Central memory CD8-positive, alpha-beta T cell (primary cell): ENCODE results near the gene EPB41.
"Not testable (repeated sequence)": the region's sequence is repeated elsewhere in the genome, so short reads cannot be mapped to it uniquely, and the experiment has no call there.

Source experiments
- ATAC-seq: fragments of 150-1000 bp; cut with Tn5 transposase; replicated peaks from 2 replicates; pipeline ENCODE4 v1.10.0; 2022; ENCODE audit warnings: mild to moderate bottlenecking, moderate FRiP score, moderate number of reproducible peaks; ENCODE audit not compliant: poor library complexity, severe bottlenecking; ENCODE audit errors: extremely low read depth
- DNase-seq, 2 donors: peaks; one replicate each; pipeline ENCODE4 v3.0.0; 2021; ENCODE audit warnings: low spot score in 2 of 2
- H3K27ac Mint-ChIP-seq: one replicate; pipeline ENCODE4 v1.8.0; 2022; ENCODE audit warnings: low read depth, mild to moderate bottlenecking, moderate library complexity, mixed read lengths
- H3K27me3 Mint-ChIP-seq: one replicate; pipeline ENCODE4 v1.8.0; 2022; ENCODE audit warnings: mixed read lengths
- H3K36me3 Mint-ChIP-seq: one replicate; pipeline ENCODE4 v1.8.0; 2022; ENCODE audit warnings: mild to moderate bottlenecking, moderate library complexity, mixed read lengths; ENCODE audit not compliant: insufficient read depth
- H3K4me1 Mint-ChIP-seq: one replicate; pipeline ENCODE4 v1.8.0; 2022; ENCODE audit warnings: mixed read lengths
- H3K4me3 Mint-ChIP-seq: one replicate; pipeline ENCODE4 v1.8.0; 2022; ENCODE audit warnings: mild to moderate bottlenecking, moderate library complexity, mixed read lengths
- H3K9me3 Mint-ChIP-seq: one replicate; pipeline ENCODE4 v1.8.0; 2022; ENCODE audit warnings: mixed read lengths

Gene EPB41

DNA sequence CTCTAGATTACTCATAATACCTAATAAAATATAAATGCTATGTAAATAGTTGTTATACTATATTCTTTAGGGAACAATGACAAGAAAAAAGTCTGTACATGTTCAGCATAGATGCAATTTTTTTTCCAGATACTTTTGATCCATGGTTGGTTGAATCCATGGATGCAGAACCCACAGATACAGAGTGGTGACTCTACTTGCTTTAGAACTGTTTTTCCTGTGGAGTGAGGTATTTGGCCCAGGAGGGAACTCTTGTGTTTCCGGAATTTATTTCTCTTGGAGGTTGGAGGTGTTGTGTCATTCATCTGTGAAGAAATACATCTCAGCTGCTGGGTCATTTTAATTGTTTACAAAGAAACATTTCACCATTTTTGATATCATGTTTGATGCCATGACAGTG, 180.6 kb downstream of the EPB41 start:
- Mint-ChIP-seq H3K36me3 (peaks cover 64% of the 10 kb centered on the region), H3K4me3 (no peak overlapping the region), H3K27me3 (no peaks in the 10 kb centered on the region), H3K27ac (no peak overlapping the region), H3K9me3 (no peaks in the 10 kb centered on the region), H3K4me1 (peaks cover 8% of the 10 kb centered on the region)
- DNase-seq, result no peak
- no peak for ATAC-seq

DNA sequence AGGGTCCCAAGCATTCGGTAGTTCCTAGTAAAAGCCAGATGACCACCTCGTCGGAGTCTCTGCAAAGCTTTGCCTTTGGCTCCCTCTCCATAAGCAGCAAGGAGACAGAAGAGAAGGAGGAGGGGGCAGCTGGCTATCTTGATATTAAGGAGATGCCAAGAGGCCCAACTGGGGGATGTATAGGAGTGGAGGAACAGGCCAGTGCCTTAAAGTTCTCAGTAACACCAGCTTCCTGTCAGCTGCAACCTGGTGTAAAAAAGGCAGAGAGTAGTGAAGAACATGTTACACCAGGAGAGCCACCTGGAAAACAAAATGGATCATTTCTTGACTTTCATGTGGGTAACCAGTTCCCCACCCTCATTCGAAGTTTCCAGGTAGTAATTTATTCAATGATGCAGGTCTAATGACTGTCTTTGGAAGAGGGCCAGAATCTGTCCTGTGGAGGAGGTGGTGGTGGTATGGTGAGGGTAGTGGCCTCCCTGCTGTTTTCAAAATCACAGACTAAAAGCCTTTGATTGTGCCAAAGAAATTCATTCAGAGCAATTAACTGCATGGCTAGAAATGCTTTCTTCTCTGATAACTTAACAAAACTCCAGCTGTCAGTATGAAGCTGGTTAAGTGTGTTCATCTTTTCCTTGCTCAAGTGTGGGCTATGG, 182.0 kb downstream of the EPB41 start:
- ATAC-seq (no peak), DNase-seq (no peak)
- Mint-ChIP-seq H3K36me3 (peaks cover 62% of the 10 kb centered on the region), H3K4me1 (peaks cover 7% of the 10 kb centered on the region), H3K4me3 (no peak overlapping the region), H3K27me3 (no peaks in the 10 kb centered on the region), H3K27ac (no peak overlapping the region), H3K9me3 (no peaks in the 10 kb centered on the region)

DNA sequence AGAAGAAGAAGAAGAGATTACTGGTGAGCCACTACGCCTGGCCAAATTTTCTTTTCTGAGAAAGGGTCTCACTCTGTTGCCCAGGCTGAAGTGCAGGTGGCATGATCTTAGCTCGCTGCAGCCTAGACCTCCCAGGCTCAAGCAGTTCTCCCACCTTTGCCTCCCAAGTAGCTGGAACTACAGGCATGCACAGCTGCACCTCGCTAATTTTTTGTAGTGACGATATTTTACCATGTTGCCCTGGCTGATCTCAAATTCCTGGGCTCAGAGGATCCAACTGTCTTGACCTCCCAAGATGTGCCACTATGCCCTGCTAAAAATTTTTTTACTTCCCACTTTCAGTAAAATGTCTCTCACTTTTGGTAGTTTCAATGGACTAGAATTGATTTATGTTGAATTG, 184.9 kb downstream of the EPB41 start:
- Mint-ChIP-seq H3K4me3 (no peak overlapping the region), H3K27ac (no peak overlapping the region), H3K4me1 (peaks cover 7% of the 10 kb centered on the region), H3K9me3 (no peaks in the 10 kb centered on the region), H3K27me3 (no peaks in the 10 kb centered on the region), H3K36me3 (peaks cover 54% of the 10 kb centered on the region)
- DNase-seq (no peak), ATAC-seq (no peak)

DNA sequence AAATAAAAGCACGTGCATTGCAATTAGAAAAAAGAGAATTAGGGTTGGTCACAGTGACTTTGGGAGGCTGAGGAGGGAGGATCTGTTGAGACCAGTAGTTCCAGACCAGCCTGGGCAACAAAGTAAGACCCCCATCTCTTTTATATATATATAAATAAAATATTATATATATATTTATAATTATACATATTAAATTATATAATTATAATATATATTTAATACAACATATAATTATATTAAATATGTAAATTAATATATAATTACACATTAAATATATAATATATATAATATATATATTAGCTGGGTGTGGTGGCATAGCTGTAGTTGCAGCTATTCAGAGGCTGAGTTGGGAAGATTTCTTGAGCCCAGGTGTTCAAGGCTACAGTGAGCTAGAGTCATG, 186.1 kb downstream of the EPB41 start:
- Mint-ChIP-seq H3K9me3 (no peaks in the 10 kb centered on the region), H3K27ac (no peak overlapping the region), H3K4me3 (no peak overlapping the region), H3K4me1 (peaks cover 7% of the 10 kb centered on the region), H3K36me3 (peaks cover 46% of the 10 kb centered on the region), H3K27me3 (no peaks in the 10 kb centered on the region)
- ATAC-seq (no peak), DNase-seq (no peak)

DNA sequence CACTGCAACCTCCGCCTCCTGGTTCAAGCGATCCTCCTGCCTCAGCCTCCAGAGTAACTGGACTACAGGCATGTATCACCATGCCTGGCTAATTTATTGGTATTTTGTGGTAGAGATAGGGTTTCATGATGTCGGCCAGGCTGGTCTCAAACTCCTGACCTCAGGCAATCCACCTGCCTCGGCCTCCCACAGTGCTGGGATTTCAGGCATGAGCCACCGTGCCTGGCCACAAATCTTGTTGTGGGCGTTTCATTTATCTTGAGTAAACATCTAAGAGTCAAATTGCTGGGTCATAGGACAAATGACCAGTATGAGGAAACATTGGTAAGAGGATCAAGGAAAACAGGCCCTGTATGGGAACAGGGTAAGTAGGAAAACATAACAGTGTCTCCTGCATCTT, 191.5 kb downstream of the EPB41 start:
- Mint-ChIP-seq H3K27me3 (no peaks in the 10 kb centered on the region), H3K36me3 (peaks cover 31% of the 10 kb centered on the region), H3K27ac (peak overlapping the region; percentile 68), H3K9me3 (no peaks in the 10 kb centered on the region), H3K4me3 (no peak overlapping the region), H3K4me1 (no peaks in the 10 kb centered on the region)
- no peak for ATAC-seq
- no peak for DNase-seq

DNA sequence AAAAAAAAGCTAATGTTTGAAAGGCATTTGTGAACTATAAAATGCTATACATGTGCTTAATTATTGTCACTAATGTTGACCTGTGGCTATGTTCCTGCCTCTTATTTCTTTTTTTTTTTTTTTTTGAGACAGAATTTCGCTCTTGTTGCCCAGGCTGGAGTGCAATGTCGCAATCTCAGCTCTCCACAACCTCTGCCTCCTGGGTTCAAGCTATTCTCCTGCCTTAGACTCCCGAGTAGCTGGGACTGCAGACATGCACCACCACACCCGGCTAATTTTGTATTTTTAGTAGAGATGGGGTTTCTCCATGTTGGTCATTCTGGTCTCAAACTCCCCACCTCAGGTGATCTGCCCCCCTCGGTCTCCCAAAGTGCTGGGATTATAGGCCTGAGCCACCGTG, 193.7 kb downstream of the EPB41 start:
- H3K36me3 Mint-ChIP-seq, result peaks cover 42% of the 10 kb centered on the region
- not testable (repeated sequence) for H3K4me1 Mint-ChIP-seq, ATAC-seq, H3K27ac Mint-ChIP-seq, H3K9me3 Mint-ChIP-seq, DNase-seq, H3K4me3 Mint-ChIP-seq, H3K27me3 Mint-ChIP-seq

DNA sequence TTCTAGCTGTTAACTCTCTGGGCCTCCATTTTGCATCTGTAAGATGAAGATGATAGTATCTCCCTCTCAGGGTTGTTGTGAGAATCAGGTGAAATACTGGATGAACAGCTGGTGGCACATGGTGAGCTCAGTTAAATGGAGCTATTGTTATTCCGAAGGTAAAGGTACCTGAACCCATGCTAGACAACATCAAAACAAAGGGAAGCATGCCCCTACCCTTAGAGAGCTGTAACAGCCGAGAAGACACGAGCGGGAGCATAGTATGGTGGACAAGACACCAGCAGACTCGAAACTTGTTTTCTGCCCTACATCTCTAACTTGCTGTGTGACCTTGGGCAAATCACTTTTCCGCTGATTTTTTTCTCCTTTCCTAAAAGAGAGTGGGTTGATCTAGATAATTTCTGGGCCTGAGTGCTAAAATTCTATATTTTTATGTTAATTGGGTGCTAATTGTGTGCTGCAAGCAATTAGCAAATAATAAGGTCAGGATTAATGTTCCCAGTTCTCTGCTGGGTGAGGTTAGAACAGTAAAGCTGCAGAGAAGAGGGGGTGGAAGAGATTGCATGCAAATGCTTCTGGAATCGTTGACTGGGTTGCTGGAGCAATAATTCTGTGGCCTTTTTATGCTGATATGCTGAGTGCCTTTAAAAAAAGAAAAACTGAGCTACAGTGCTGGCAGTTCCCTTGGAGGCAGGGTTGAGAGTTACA, 198.5 kb downstream of the EPB41 start:
- H3K27me3 Mint-ChIP-seq, result no peaks in the 10 kb centered on the region
- H3K4me3 Mint-ChIP-seq, result no peak overlapping the region
- peaks cover 9% of the 10 kb centered on the region for H3K4me1 Mint-ChIP-seq
- DNase-seq (no peak), ATAC-seq (no peak)
- no peaks in the 10 kb centered on the region for H3K9me3 Mint-ChIP-seq
- peak overlapping the region; percentile 44 for H3K27ac Mint-ChIP-seq
- peaks cover 73% of the 10 kb centered on the region for H3K36me3 Mint-ChIP-seq

DNA sequence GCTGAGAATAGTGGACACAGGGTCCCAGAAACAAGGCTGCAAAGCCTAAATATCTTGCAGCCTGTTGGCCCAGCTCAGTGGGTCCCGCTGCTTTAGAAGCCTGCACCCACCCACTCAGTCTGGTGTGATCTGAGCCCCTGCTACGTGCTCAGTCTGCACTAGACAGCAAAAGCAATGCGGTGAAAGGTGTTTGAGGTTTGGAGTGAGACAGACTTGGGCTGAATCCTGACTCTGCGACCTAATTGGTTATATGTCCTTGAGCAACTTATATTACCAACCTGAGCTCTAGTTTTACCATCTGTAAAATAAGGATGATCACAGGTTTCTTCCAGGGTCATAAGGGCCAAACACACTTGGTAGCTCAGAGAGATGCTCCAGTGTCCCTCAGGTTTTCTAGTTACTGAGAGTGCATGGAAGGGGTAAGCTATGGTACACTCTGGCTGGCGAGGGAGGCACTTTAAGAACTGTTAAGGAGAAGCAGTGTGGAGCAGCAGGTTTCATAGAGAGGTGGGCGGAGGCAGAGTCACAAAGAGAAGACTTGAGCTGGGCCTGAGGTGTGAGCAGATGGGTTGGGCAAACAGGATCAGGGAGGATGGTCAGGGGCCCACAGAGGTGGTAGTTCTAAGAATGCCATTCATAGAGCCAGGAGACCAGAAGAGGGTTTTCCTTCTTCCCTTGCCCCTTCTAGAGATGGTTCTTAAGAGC, 199.2 kb downstream of the EPB41 start:
- peaks cover 74% of the 10 kb centered on the region for H3K36me3 Mint-ChIP-seq
- H3K4me3 Mint-ChIP-seq, result no peak overlapping the region
- ATAC-seq (peak; percentile 46), DNase-seq (no peak)
- peaks cover 11% of the 10 kb centered on the region for H3K4me1 Mint-ChIP-seq
- H3K9me3 Mint-ChIP-seq, result no peaks in the 10 kb centered on the region
- H3K27me3 Mint-ChIP-seq, result no peaks in the 10 kb centered on the region
- peak overlapping the region; percentile 48 for H3K27ac Mint-ChIP-seq

DNA sequence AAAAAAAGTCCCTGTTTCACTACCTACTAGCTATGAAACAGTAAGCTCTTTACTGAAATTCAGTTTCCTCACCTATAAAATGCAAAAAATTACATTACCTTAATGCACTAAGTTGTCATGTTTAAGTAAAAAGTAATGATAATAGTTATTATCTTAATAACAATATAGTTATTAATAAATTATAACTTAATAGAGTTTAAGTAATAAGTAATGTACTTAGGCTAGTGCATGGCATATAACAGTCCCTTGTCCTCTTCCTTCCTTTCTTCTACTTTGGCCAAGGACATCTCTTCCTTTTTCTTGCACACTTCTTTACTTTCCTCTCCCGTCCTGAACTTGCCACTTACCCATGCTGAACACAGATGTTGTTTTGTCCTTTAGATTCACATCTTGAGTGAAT, 200.3 kb downstream of the EPB41 start:
- ATAC-seq, result no peak

DNA sequence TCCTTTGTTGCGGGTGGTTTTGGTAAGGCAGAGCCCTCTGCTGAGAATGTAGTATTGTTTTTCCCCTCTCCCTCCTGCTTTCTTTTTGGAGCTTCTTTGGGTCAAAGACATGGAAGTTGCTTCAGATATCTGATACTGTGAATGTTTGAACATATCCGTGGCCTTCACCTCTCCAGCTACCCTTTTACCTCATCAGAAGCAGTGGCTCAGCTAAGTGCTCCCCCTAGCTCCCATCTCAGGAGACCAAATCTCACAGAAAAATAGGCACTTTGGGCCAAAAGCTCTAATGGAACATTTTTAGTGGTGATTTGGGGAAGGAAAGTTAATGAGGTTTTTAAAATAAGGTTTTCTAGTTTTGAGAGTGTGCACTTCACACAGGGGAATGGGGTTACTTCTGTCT, 203.0 kb downstream of the EPB41 start:
- Mint-ChIP-seq H3K36me3 (peaks cover 70% of the 10 kb centered on the region), H3K27ac (no peak overlapping the region)
- no peak for DNase-seq

More for the DNA sequence above, 200.3 kb downstream of the EPB41 start:
- Mint-ChIP-seq H3K4me1 (peaks cover 17% of the 10 kb centered on the region), H3K27ac (no peak overlapping the region), H3K36me3 (peaks cover 72% of the 10 kb centered on the region), H3K4me3 (no peak overlapping the region), H3K9me3 (no peaks in the 10 kb centered on the region), H3K27me3 (no peaks in the 10 kb centered on the region)
- no peak for DNase-seq

DNA sequence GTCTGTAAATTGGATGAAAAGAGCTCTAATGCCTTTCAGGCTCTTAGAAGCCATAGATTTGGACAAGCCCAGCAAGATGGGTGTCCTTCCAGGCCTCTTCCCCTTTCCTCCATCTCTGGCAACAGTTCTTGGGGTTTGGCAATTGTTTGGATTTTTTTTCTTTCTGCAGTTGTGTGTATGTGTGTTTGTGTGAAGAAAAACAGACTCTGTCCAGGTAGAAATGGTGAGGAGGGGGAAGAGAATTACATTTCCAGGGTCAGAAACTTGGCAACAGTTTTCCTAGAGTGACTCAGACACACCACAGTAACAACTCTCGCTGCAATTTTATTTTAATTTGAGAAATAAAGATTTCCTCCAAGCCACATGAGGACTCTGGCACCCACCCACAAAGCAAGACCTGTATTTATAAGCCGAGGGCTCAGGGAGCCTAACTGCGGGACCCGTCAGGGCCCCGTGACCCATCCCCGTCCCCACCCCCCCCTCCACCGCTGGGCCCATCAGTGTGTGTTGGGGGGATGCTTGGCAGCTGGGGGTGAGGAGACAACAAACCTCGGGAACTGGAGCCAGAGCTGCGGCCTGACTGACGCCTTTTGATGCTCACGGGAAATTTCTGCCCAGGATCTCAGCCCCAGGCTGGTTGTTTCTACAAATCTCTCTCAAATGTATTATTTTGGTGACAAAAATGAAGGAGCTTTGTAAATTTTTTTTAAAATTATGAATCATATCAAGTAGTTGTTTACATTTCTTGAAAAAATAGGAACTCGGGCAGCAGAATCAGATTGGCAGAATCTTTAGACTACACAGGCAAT, 205.0 kb downstream of the EPB41 start:
- DNase-seq, result no peak
- no peak overlapping the region for H3K4me3 Mint-ChIP-seq
- ATAC-seq, result no peak

More for the DNA sequence above, 203.0 kb downstream of the EPB41 start:
- no peaks in the 10 kb centered on the region for H3K9me3 Mint-ChIP-seq
- no peak overlapping the region for H3K4me3 Mint-ChIP-seq
- H3K4me1 Mint-ChIP-seq, result peaks cover 13% of the 10 kb centered on the region
- no peak for ATAC-seq
- H3K27me3 Mint-ChIP-seq, result no peaks in the 10 kb centered on the region

DNA sequence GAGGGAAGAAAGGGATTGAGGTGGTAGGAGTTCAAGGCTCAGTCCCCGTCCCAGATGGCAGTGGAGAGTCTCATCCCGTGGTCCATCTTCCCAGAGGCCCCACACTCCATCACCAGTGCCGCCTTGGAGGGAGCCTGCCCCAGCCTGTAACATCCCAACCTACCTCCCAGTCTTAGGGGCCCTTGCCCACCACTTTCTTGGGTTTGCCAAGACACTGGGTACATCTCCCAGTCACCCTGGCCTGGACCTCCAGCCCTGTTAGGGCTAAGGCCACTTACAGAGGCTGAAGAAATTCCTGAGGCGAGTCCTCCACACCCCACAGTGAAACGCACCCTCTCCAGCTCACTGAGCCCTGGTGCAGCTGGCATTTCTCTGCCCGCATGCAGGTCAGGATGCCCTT, 206.0 kb downstream of the EPB41 start:
- Mint-ChIP-seq H3K9me3 (no peaks in the 10 kb centered on the region), H3K36me3 (peaks cover 47% of the 10 kb centered on the region), H3K4me1 (peaks cover 17% of the 10 kb centered on the region), H3K27ac (no peak overlapping the region), H3K4me3 (no peak overlapping the region), H3K27me3 (peaks cover 5% of the 10 kb centered on the region)
- DNase-seq (no peak), ATAC-seq (no peak)

More for the DNA sequence above, 205.0 kb downstream of the EPB41 start:
- H3K9me3 Mint-ChIP-seq, result no peaks in the 10 kb centered on the region
- peaks cover 14% of the 10 kb centered on the region for H3K4me1 Mint-ChIP-seq
- H3K27me3 Mint-ChIP-seq, result no peaks in the 10 kb centered on the region
- peak overlapping the region; percentile 29 for H3K27ac Mint-ChIP-seq
- H3K36me3 Mint-ChIP-seq, result peaks cover 52% of the 10 kb centered on the region
